ENCODE data around the gene FBXW11. TPM values are rescaled to one million over a fixed set of nuclear protein-coding genes. Genes with fewer than 3 reads are reported as not detected.

FBXW11 gene
- total RNA-seq, 1 experiment from 2014 or later: 52.0 TPM

GRCh38 chr5:171842777-171843328 is 163.6 kb downstream of the FBXW11 start:
- RAD21 ChIA-PET (ENCODE audit: low non-redundant PET in 1 of 2, low total read pairs in 2 of 2, uncharacterized antibody in 2 of 2, unreplicated experiment in 2 of 2): no interaction called here
- CTCF ChIA-PET: no interaction called here
- Histone ChIP-seq H2AFZ (ENCODE audit: low read depth, low read length, poor library complexity, severe bottlenecking) (no peak overlapping the region), H3K9ac (ENCODE audit: low read length) (no peak overlapping the region), H4K20me1 (ENCODE audit: insufficient read depth) (no peaks in the 10 kb centered on the region), H3K4me2 (ENCODE audit: low read length) (no peak overlapping the region), H3K79me2 (ENCODE audit: insufficient read depth, low read length) (no peaks in the 10 kb centered on the region), H3K27me3 (ENCODE audit: insufficient read depth, low read length) (no peaks in the 10 kb centered on the region), H3K4me1 (ENCODE audit: control insufficient read depth in 1 of 2, insufficient read depth in 2 of 2, low read length in 2 of 2) (peaks cover 3 to 4% of the 10 kb centered on the region in 2 experiments; a peak in 2 of 4 replicates), H3K36me3 (ENCODE audit: control insufficient read depth in 1 of 2, insufficient read depth in 2 of 2, low read length in 2 of 2) (no peaks in the 10 kb centered on the region), H3K9me2 (ENCODE audit: insufficient read depth) (no peaks in the 10 kb centered on the region), H3K9me3 (ENCODE audit: control insufficient read depth in 1 of 2, insufficient read depth in 1 of 2, low read depth in 1 of 2, low read length in 2 of 2) (no peaks in the 10 kb centered on the region), H3K4me3 (replicated peaks in 1 of 2; ENCODE audit: low read depth in 1 of 2, low read length in 2 of 2) (no peak overlapping the region), H3K27ac (ENCODE audit: low read depth, low read length) (no peak overlapping the region)
- no peak for DNase-seq (ENCODE audit: low read depth, low spot score)
- intact Hi-C loops (cut with micrococcal nuclease): no loop called here
- BruUV-seq (replicated peaks): no TSS peak
- no peak for TF ChIP-seq EZH2 (IDR thresholded peaks at IDR 0.05)
- TF ChIP-seq EGR1 (IDR thresholded peaks at IDR 0.05; ENCODE audit: low read depth): no peak
- no peak for TF ChIP-seq RAD21 (IDR thresholded peaks at IDR 0.05; ENCODE audit: low read depth)
- TF ChIP-seq SP1 (IDR thresholded peaks at IDR 0.05; ENCODE audit: low read depth): no peak
- no peak for TF ChIP-seq JUND (IDR thresholded peaks at IDR 0.05)
- TF ChIP-seq POLR2AphosphoS5 (IDR thresholded peaks at IDR 0.05; ENCODE audit: low read depth, low read length): no peak
- TF ChIP-seq REST (IDR thresholded peaks at IDR 0.05; ENCODE audit: low read depth): no peak
- no peak for TF ChIP-seq ZNF274 (IDR thresholded peaks at IDR 0.05; ENCODE audit: low read depth, low read length)
- TF ChIP-seq FOSL1 (IDR thresholded peaks at IDR 0.05; ENCODE audit: low read depth): no peak
- TF ChIP-seq POLR2A (IDR thresholded peaks at IDR 0.05; ENCODE audit: borderline replicate concordance, extremely low read depth, insufficient read depth, insufficient read length): no peak
- no peak for TF ChIP-seq YY1 (IDR thresholded peaks at IDR 0.05; ENCODE audit: extremely low read depth, insufficient replicate concordance, low read depth, low read length)
- no peak for TF ChIP-seq SRF (IDR thresholded peaks at IDR 0.05; ENCODE audit: low read depth)
- TF ChIP-seq ZBTB33 (IDR thresholded peaks at IDR 0.05; ENCODE audit: extremely low read depth, insufficient replicate concordance, low read length): no peak
- POLR2A ChIA-PET: no interaction called here
- no peak for ATAC-seq
